CD4-positive, alpha-beta T cell treated with Interleukin-17A for 1 hour (primary cell): ENCODE results near the gene C12orf57.
"Not testable (repeated sequence)": the region's sequence is repeated elsewhere in the genome, so short reads cannot be mapped to it uniquely, and the experiment has no call there.

Source experiments
- DNase-seq: peaks from one replicate; pipeline ENCODE4 v3.0.0-alpha.2; 2020

C12orf57 gene, protein sequence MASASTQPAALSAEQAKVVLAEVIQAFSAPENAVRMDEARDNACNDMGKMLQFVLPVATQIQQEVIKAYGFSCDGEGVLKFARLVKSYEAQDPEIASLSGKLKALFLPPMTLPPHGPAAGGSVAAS

GRCh38 chr12:6943722-6944380, at the start of gene C12orf57, which contains the start of gene RNU7-1:
C12orf57 (plus strand) TSS chr12:6944022; CDS start chr12:6944122, 100 bp downstream.
RNU7-1 (plus strand) TSS chr12:6943816.
- peak; percentile 92 for DNase-seq

GRCh38 chr12:6894321-6894720, 49.5 kb upstream of the C12orf57 start:
- DNase-seq, result no peak

GRCh38 chr12:6896846-6897435, 46.9 kb upstream of the C12orf57 start:
- DNase-seq, result no peak

GRCh38 chr12:6899427-6899826, 44.4 kb upstream of the C12orf57 start:
- DNase-seq, result no peak

DNA sequence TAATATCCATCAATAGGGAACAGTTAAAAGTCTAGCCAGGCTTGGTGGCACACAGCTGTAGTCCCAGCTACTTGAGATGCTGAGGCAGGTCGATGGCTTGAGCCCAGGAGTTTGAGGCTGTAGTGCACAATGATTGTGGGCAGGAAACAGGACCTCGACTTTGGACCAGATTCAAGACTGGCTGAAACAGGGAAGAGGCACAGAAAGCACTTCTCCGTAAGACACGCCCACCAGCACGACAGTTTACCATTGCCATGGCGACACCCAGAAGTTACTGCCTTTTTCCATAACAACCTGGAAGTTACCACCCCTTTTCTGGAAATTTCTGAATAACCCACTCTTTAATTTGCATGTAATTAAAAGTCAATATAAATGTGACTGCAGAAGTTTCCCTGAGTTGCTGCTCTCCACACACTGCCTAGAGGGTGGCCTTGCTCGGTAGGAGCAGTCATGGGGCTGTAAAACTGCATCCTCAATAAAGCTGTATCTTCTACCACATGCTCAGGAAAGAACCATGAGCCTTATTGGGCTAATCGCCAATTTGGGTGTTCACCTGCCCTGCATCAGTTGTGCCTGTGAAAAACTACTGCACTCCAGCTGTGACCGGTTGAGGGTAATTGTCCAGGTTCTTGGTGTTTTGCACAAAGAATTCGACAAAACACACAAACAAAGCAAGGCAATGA, 43.8 kb upstream of the C12orf57 start:
- DNase-seq, result peak; percentile 51

DNA sequence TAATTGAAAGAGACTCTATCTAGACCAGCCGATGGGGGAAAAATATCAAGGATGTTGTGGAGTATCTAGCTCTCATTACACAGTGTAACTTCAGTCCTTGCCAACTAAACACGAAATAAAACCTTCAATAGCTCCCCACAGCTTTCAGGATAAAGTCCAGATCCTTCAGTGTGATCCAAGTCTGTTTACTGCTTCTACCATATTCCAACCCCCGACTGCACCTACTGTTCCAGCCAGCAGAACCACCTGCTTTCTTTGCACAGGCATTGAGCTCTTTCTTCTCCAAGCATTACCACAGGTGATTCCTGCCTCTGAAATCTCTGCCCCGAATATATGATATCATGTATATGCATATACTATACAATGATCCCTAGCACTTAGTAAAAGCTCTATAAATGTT, 41.4 kb upstream of the C12orf57 start:
- no peak for DNase-seq

DNA sequence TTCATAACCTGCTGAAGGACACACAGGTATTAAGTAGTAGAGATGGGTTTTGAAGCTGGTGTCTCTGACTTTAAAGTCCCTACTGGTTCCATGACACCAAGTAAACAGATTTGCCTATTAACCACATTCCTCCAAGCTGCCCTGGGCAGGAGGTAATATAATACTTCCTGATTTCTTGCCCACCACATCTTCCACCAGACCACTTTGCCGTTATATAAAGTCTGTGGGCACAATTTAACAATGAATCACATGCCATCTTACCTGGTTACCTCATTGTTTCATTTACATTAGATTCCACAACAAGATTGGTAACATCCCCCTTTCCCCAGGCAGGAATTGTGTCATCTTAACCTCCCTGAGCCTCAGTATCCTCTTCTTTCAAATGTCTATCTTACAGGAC, 40.1 kb upstream of the C12orf57 start:
- DNase-seq, result no peak

DNA sequence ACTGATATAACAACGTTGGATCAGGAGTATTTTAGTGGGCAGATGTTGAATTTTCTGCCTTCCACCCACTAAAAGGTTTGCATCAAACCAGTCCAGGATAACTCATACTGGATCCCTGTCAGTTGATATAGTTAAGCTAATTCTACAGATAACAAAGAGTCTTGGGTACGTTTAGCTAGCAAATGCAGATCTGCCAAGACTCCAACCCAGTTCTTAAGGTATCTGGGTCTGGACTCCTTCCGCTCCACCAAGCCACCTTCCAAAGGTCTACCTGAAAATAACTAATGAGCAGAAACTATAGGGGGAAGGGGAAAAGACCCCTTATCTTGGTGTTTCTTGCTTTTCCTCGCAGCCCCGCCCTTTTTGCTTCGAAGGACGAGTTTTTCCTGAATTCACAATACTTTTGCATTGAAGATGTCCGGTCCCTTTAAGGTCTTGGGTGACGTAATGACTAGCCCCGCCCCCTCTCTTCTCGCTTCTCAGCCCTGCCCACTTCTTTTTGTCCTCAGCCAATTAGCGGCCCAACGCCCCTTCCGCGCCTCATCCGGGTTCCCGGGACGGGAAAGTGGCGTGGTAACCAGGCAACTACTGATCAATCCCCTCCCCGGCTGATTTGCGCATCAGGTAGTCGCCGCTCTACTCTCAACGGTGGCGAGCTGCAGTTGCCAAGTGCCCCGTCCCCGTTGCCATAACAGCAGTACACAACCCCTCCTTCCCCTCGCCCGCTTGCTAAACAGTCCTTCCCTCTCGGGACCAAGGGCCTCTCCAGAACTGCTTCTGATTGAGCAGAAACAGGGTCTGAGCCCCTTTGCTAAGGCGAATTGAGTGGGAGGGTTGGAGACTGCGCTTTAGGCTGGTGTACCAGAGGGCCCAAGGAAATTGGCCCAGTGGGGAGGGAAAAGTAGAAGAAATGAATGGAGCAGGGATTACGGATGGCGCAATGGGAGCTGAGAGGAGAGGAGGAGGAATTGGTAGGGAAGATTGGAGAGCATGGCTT, 39.2 kb upstream of the C12orf57 start, which contains the start of gene LRRC23:
TSS of gene LRRC23 (plus strand) at position 543 of the 997 bp plus-strand sequence. CDS start 812 bp downstream, outside the sequence.
- DNase-seq, result peak; percentile 99

DNA sequence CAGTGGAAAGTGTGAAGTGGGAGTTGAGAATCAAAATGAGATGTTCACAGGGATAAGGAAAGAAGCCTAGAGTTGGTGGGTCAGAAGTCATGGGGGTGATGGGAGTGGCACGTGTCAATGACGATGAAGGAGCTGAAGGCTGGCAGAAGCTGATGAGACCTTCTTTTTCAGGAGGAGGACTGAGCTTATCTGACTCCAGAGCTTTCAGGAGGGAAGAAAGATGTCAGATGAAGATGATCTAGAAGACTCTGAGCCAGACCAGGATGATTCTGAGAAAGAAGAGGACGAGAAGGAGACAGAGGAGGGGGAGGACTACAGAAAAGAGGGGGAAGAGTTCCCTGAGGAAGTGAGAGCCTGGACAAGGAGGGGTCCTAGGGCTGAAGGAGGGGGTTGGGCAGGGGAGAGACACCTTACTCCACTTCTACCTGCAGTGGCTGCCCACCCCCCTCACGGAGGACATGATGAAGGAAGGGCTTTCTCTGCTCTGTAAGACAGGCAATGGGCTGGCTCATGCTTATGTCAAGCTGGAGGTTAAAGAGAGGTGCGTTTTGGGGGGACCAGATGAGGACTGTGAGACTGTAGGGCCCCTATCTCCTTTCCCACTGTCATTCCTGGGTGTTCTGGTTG, 38.3 kb upstream of the C12orf57 start:
- no peak for DNase-seq

- not testable (repeated sequence) for DNase-seq
Measured at GRCh38 chr12:6908141-6908540, 35.7 kb upstream of the C12orf57 start.

DNA sequence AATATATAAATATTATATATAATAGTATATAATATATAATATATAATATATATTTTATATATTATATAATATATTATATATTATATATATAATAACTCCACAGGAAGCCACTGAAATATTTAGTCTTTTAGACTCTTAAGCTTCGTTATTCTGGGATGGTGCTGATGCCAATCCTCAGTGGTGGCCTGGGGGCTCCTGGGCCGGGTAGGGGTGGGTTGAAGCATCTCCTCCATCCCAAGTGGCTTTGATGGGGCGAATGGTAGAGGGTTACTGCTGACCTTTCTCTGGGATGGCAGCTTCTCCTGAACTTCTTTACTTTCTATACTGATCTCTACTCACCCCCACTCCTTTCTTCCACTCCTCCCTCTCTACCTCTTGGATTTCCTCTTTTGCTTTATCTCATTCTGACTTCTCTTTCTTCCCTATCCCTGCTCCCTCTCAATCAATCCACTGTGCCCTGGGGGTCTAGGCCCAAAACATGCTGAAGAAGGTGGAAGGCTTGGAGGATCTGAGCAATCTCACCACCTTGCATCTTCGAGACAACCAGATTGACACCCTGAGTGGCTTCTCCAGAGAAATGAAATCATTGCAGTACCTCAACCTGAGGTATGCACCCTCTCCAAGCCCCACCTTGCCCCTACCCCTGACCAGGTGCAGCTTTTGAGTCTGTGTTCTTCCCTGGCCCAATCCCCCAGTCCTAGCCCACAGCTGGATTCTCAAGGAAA, 34.2 kb upstream of the C12orf57 start:
- no peak for DNase-seq

DNA sequence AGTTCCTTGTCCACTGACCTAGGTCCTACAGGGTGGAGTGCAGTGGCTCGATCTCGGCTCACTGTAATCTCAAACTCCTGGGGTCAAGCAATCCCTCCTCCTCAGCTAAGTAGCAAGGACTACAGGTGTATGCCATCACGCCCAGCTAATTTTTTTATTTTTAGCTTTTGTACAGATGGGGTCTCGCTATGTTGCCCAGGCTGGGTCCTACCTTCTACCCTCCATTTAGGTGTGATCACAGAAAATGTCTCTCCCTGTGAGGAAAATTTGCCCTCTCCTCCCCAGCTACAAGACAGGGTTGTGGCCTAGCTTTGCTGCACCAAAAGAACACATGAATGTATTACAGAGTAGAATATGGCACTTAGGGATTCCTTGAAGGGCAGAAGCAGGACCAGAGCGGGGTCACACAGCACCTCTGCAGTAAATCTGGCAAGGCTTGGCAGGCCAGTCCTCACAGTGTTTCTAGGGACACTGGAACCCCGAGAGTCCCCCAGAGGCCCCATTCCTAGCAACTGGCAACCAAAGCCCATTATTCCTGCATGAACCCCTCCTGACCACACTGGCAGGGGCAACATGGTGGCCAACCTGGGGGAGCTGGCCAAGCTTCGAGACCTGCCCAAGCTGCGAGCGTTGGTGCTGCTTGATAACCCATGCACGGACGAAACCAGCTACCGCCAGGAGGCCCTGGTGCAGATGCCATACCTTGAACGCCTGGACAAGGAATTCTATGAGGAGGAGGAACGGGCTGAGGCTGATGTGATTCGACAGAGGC, 31.5 kb upstream of the C12orf57 start:
- no peak for DNase-seq

GRCh38 chr12:6914246-6914946, 29.4 kb upstream of the C12orf57 start, which contains the start of gene ENO2:
ENO2 (plus strand) TSS chr12:6914580; CDS start chr12:6915833, 1,253 bp downstream.
- peak; percentile 88 for DNase-seq

GRCh38 chr12:6914947-6915788, 28.7 kb upstream of the C12orf57 start:
- DNase-seq, result peak; percentile 31

GRCh38 chr12:6915789-6916285, 28.0 kb upstream of the C12orf57 start:
- DNase-seq, result no peak

DNA sequence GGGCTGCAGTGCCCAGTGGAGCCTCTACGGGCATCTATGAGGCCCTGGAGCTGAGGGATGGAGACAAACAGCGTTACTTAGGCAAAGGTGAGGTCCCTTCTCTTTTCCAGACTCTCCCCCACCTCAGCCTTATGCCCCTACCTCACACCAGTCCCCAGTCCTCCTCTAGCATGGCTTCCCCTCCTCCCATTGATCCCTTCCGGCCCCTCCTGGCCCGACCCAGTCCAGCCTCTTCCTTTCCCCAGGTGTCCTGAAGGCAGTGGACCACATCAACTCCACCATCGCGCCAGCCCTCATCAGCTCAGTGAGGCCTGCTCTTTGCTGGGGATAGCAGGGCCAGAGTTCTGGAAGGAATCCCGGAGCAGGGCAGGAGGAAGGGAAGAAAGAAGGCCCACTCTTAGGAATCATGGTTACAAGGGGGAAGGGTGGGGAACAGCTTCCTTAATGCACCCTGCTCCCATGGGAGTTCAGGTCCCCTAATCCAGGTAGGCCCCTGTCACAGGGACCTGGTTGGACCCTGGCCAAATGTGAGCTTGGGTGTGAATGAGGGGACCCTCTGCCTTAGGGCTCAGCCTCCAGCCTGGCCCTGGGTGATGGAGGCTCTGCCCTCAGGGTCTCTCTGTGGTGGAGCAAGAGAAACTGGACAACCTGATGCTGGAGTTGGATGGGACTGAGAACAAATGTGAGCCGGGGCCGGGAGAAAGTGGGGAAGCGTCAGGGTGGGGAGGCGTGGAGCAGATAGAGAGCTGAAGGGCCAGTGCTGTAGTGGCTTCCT, 27.2 kb upstream of the C12orf57 start:
- no peak for DNase-seq

DNA sequence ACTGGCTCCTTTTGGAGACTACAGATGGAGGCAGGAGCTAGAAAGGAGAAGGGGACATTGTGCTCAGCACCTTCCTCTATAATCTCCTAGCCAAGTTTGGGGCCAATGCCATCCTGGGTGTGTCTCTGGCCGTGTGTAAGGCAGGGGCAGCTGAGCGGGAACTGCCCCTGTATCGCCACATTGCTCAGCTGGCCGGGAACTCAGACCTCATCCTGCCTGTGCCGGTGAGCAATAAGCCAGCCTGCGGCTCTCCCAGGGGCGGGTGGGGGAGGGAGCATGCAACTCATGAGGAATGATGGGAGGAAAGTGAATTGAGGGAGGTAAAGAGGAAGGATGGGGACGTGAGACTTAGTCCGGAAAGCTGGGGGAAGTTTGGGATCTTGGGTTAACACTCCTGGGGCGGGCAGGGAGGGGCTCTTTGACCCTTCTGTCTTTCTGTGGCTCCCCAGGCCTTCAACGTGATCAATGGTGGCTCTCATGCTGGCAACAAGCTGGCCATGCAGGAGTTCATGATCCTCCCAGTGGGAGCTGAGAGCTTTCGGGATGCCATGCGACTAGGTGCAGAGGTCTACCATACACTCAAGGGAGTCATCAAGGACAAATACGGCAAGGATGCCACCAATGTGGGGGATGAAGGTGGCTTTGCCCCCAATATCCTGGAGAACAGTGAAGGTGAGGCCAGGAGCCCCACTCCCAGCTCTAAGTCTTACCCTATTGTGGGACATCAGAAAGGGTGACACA, 26.2 kb upstream of the C12orf57 start:
- DNase-seq, result no peak
